ENCODE results near the gene DENND2A. TPM values are rescaled to one million over a fixed set of nuclear protein-coding genes. Genes with fewer than 3 reads are reported as not detected.

The DENND2A gene
- total RNA-seq, 1 experiment from 2014 or later, result 10.0 TPM

DNA sequence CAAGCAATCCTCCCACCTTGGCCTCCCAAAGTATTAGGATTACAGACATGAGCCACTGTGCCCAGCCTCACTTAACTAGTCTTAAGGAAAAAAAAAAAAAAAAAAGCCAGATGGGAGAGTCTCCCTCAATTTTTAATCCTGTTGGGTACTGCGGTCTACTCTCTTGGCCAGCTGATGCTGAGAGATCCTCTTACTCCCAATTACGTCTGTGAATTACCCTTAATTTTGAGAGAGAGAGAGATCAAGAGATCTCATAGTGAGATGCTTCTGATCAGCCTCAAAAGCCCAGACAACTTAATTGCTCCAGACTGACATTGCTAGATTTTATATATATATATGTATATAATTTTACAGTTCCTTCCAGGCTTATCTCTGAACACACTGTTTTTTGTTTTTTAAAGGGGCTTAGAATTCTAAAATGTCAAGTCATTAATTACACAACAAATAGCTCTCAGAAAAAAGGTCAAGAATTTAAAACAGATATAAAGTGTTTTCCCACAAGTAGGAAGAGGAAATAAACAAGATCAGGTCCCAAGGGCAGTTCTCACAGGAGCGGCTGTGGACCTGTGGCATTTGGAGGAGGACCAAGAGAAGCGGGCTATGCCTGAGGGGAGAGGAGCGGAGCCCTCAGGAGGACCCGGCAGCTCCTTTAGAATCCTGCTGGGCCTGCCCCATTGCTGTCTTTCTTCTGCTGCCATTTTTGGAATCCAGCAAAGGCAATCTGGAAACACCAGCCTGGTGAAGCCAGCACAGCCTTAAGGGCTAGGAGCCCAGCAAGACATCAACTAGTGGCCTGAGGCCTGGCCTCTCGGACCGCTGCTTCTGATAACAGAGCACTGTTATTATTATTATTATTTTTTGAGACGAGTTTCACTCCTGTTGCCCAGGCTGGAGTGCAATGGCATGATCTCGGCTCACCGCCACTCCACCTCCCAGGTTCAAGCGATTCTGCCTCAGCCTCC, 30.1 kb downstream of the DENND2A start (continued):
- TF ChIP-seq, protein P1, sequence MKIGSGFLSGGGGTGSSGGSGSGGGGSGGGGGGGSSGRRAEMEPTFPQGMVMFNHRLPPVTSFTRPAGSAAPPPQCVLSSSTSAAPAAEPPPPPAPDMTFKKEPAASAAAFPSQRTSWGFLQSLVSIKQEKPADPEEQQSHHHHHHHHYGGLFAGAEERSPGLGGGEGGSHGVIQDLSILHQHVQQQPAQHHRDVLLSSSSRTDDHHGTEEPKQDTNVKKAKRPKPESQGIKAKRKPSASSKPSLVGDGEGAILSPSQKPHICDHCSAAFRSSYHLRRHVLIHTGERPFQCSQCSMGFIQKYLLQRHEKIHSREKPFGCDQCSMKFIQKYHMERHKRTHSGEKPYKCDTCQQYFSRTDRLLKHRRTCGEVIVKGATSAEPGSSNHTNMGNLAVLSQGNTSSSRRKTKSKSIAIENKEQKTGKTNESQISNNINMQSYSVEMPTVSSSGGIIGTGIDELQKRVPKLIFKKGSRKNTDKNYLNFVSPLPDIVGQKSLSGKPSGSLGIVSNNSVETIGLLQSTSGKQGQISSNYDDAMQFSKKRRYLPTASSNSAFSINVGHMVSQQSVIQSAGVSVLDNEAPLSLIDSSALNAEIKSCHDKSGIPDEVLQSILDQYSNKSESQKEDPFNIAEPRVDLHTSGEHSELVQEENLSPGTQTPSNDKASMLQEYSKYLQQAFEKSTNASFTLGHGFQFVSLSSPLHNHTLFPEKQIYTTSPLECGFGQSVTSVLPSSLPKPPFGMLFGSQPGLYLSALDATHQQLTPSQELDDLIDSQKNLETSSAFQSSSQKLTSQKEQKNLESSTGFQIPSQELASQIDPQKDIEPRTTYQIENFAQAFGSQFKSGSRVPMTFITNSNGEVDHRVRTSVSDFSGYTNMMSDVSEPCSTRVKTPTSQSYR (CRISPR knock-in tag; IDR thresholded peaks at IDR 0.05), result no peak
- TF ChIP-seq JAZF1 (CRISPR knock-in tag; IDR thresholded peaks at IDR 0.05) (no peak), FOXK1 (CRISPR knock-in tag; IDR thresholded peaks at IDR 0.05) (no peak), ELF4 (CRISPR knock-in tag; IDR thresholded peaks at IDR 0.05; ENCODE audit: low read depth) (no peak), OVOL2 (CRISPR knock-in tag; IDR thresholded peaks at IDR 0.05; ENCODE audit: borderline replicate concordance) (no peak), NFATC4 (CRISPR knock-in tag; IDR thresholded peaks at IDR 0.05) (no peak), ZNF263 (CRISPR knock-in tag; IDR thresholded peaks at IDR 0.05; ENCODE audit: low read depth) (no peak), ETV6 (CRISPR knock-in tag; IDR thresholded peaks at IDR 0.05) (no peak), EMX1 (CRISPR knock-in tag; IDR thresholded peaks at IDR 0.05) (no peak), GABPB1 (CRISPR knock-in tag; IDR thresholded peaks at IDR 0.05) (no peak)
- TF ChIP-seq, protein P2, sequence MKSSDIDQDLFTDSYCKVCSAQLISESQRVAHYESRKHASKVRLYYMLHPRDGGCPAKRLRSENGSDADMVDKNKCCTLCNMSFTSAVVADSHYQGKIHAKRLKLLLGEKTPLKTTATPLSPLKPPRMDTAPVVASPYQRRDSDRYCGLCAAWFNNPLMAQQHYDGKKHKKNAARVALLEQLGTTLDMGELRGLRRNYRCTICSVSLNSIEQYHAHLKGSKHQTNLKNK (CRISPR knock-in tag; IDR thresholded peaks at IDR 0.05), result no peak
- TF ChIP-seq, protein P3, sequence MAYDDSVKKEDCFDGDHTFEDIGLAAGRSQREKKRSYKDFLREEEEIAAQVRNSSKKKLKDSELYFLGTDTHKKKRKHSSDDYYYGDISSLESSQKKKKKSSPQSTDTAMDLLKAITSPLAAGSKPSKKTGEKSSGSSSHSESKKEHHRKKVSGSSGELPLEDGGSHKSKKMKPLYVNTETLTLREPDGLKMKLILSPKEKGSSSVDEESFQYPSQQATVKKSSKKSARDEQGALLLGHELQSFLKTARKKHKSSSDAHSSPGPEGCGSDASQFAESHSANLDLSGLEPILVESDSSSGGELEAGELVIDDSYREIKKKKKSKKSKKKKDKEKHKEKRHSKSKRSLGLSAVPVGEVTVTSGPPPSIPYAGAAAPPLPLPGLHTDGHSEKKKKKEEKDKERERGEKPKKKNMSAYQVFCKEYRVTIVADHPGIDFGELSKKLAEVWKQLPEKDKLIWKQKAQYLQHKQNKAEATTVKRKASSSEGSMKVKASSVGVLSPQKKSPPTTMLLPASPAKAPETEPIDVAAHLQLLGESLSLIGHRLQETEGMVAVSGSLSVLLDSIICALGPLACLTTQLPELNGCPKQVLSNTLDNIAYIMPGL (CRISPR knock-in tag; IDR thresholded peaks at IDR 0.05), result no peak
- TF ChIP-seq, protein P4, sequence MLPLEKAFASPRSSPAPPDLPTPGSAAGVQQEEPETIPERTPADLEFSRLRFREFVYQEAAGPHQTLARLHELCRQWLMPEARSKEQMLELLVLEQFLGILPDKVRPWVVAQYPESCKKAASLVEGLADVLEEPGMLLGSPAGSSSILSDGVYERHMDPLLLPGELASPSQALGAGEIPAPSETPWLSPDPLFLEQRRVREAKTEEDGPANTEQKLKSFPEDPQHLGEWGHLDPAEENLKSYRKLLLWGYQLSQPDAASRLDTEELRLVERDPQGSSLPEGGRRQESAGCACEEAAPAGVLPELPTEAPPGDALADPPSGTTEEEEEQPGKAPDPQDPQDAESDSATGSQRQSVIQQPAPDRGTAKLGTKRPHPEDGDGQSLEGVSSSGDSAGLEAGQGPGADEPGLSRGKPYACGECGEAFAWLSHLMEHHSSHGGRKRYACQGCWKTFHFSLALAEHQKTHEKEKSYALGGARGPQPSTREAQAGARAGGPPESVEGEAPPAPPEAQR (CRISPR knock-in tag; IDR thresholded peaks at IDR 0.05), result no peak
- TF ChIP-seq, protein P5, sequence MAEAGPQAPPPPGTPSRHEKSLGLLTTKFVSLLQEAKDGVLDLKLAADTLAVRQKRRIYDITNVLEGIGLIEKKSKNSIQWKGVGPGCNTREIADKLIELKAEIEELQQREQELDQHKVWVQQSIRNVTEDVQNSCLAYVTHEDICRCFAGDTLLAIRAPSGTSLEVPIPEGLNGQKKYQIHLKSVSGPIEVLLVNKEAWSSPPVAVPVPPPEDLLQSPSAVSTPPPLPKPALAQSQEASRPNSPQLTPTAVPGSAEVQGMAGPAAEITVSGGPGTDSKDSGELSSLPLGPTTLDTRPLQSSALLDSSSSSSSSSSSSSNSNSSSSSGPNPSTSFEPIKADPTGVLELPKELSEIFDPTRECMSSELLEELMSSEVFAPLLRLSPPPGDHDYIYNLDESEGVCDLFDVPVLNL (CRISPR knock-in tag; IDR thresholded peaks at IDR 0.05; ENCODE audit: borderline replicate concordance, low read depth), result no peak

DNA sequence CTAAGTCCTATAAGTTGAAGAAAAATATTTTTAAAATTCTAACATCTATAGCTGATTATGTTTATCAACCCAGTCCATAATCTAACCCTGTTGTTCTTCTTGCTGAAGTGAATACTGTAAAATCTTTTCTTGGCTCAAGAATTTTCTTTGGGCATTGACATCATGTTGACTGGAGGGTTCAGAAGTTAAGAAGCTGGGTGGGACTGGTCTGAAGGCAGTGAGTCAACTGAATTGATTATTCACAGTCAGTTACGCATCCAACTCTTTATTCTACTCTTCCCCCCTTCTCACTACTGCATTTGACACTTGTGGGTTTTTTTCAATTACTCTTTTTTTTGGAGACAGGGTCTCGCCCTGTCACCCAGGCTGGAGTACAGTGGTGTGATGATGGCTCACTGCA, 31.0 kb downstream of the DENND2A start:
- H3K4me1 Mint-ChIP-seq, result peaks cover 7% of the 10 kb centered on the region
- H3K27me3 Mint-ChIP-seq (ENCODE audit: low read depth), result no peaks in the 10 kb centered on the region; the same call in 1 of the 2 replicates
- no peak for DNase-seq (ENCODE audit: low spot score)
- ChIA-PET POLR2A (no interaction called here), CTCF (interaction anchor here (1.4 kb wide), 1 partner anchor 44 kb away, joined by 3 read pairs; no protein-coding TSS in a partner anchor)
- H3K36me3 Mint-ChIP-seq, result no peaks in the 10 kb centered on the region
- H3K27ac Mint-ChIP-seq, result no peak overlapping the region
- no peak overlapping the region for H3K4me3 Mint-ChIP-seq
- ATAC-seq, result no peak
- H3K9me3 Mint-ChIP-seq, result no peaks in the 10 kb centered on the region
- no peak for TF ChIP-seq SMAD3 (CRISPR knock-in tag; IDR thresholded peaks at IDR 0.05; ENCODE audit: borderline replicate concordance)
- TF ChIP-seq, protein P6, sequence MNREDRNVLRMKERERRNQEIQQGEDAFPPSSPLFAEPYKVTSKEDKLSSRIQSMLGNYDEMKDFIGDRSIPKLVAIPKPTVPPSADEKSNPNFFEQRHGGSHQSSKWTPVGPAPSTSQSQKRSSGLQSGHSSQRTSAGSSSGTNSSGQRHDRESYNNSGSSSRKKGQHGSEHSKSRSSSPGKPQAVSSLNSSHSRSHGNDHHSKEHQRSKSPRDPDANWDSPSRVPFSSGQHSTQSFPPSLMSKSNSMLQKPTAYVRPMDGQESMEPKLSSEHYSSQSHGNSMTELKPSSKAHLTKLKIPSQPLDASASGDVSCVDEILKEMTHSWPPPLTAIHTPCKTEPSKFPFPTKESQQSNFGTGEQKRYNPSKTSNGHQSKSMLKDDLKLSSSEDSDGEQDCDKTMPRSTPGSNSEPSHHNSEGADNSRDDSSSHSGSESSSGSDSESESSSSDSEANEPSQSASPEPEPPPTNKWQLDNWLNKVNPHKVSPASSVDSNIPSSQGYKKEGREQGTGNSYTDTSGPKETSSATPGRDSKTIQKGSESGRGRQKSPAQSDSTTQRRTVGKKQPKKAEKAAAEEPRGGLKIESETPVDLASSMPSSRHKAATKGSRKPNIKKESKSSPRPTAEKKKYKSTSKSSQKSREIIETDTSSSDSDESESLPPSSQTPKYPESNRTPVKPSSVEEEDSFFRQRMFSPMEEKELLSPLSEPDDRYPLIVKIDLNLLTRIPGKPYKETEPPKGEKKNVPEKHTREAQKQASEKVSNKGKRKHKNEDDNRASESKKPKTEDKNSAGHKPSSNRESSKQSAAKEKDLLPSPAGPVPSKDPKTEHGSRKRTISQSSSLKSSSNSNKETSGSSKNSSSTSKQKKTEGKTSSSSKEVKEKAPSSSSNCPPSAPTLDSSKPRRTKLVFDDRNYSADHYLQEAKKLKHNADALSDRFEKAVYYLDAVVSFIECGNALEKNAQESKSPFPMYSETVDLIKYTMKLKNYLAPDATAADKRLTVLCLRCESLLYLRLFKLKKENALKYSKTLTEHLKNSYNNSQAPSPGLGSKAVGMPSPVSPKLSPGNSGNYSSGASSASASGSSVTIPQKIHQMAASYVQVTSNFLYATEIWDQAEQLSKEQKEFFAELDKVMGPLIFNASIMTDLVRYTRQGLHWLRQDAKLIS (CRISPR knock-in tag; IDR thresholded peaks at IDR 0.05; ENCODE audit: borderline replicate concordance), result no peak
- TF ChIP-seq, protein P5 (CRISPR knock-in tag; IDR thresholded peaks at IDR 0.05; ENCODE audit: borderline replicate concordance, low read depth), result no peak
- no peak for TF ChIP-seq ZNF232 (CRISPR knock-in tag; IDR thresholded peaks at IDR 0.05)
- no peak for TF ChIP-seq RORB (CRISPR knock-in tag; IDR thresholded peaks at IDR 0.05)
- TF ChIP-seq JUN (CRISPR knock-in tag; IDR thresholded peaks at IDR 0.05), result no peak
- TF ChIP-seq EMX1 (CRISPR knock-in tag; IDR thresholded peaks at IDR 0.05), result no peak
- TF ChIP-seq PRRX2 (CRISPR knock-in tag; IDR thresholded peaks at IDR 0.05), result no peak
- TF ChIP-seq NR1H2 (CRISPR knock-in tag; IDR thresholded peaks at IDR 0.05), result no peak
- TF ChIP-seq NR3C1 (CRISPR knock-in tag; conservative IDR thresholded peaks at IDR 0.05; ENCODE audit: low read depth), result no peak
- no peak for TF ChIP-seq RELA (CRISPR knock-in tag; IDR thresholded peaks at IDR 0.05; ENCODE audit: borderline replicate concordance)
